HEK293 (cell line): ENCODE data around the gene ELOVL3.

ENCODE experiments used
- CTCF ChIA-PET: fragments of 350-600 bp; formaldehyde crosslinking; extraction: SDS; loops from one replicate; lab custom pipeline; 2021; ENCODE audit warnings: antibody characterized with exemption; lab: Yijun Ruan, JAX
- POLR2A ChIA-PET: fragments of 300-600 bp; formaldehyde crosslinking; extraction: SDS; loops from one replicate; lab custom pipeline; 2020; ENCODE audit warnings: antibody characterized with exemption, inconsistent platforms; lab: Yijun Ruan, JAX
- H3K27ac ChIP-seq: fragments of 200-500 bp; sonication (Bioruptor generic); 2 replicates; pipeline ENCODE4 v1.5.1; 2014; ENCODE audit warnings: low read depth, low read length, control low read depth, inconsistent platforms; ENCODE audit errors: extremely low read depth
- H3K36me3 ChIP-seq, 2 experiments: fragments of 200-500 bp in 1 of 2; sonication (Bioruptor generic) in 1 of 2; 1 replicate in 1 of 2; 2 replicates in 1 of 2; pipeline ENCODE4 v1.5.1; 2014 to 2017; ENCODE audit warnings: inconsistent platforms in 2 of 2, low read length in 2 of 2; ENCODE audit not compliant: control insufficient read depth in 2 of 2, insufficient read depth in 1 of 2
- H3K4me1 ChIP-seq: fragments of 200-500 bp; sonication (Bioruptor generic); 2 replicates; pipeline ENCODE4 v1.5.1; 2014; ENCODE audit warnings: mild to moderate bottlenecking, low read length, inconsistent platforms; ENCODE audit not compliant: control insufficient read depth, insufficient read depth
- H3K4me3 ChIP-seq: 2 replicates; pipeline ENCODE4 v1.5.1; 2011; ENCODE audit warnings: low read depth, mild to moderate bottlenecking, control low read depth, low read length, moderate library complexity
- H3K9me3 ChIP-seq: fragments of 200-500 bp; sonication (Bioruptor generic); 2 replicates; pipeline ENCODE4 v1.5.1; 2014; ENCODE audit warnings: low read depth, low read length, inconsistent platforms; ENCODE audit not compliant: control insufficient read depth, insufficient read depth
- BCL11B ChIP-seq: fragments of 450-650 bp; formaldehyde crosslinking; IDR thresholded peaks from 2 replicates; pipeline ENCODE4 v1.5.1; 2016; ENCODE audit warnings: low read depth, missing biosample characterization, missing genetic modification characterization
- EGR2 ChIP-seq: fragments of 450-650 bp; formaldehyde crosslinking; IDR thresholded peaks from 2 replicates; pipeline ENCODE4 v1.5.1; 2016; ENCODE audit warnings: low read depth, missing biosample characterization, missing genetic modification characterization
- GLIS2 ChIP-seq: fragments of 450-650 bp; formaldehyde crosslinking; IDR thresholded peaks from 2 replicates; pipeline ENCODE4 v1.5.1; 2016; ENCODE audit warnings: missing biosample characterization, missing genetic modification characterization
- HOXA7 ChIP-seq: sonication (generic); formaldehyde crosslinking; IDR thresholded peaks from 2 replicates; pipeline ENCODE4 v1.8.1; 2022; ENCODE audit warnings: missing genetic modification reagents, borderline replicate concordance
- HOXD13 ChIP-seq: sonication (generic); formaldehyde crosslinking; IDR thresholded peaks from 2 replicates; pipeline ENCODE4 v1.8.0; 2022; ENCODE audit warnings: missing genetic modification reagents, borderline replicate concordance
- KLF1 ChIP-seq: fragments of 450-650 bp; formaldehyde crosslinking; IDR thresholded peaks from 2 replicates; pipeline ENCODE4 v1.5.1; 2016; ENCODE audit warnings: missing biosample characterization, missing genetic modification characterization
- MEIS1 ChIP-seq: sonication (generic); formaldehyde crosslinking; IDR thresholded peaks from 2 replicates; pipeline ENCODE4 v1.8.1; 2022; ENCODE audit warnings: missing genetic modification reagents, mild to moderate bottlenecking, borderline replicate concordance
- MZF1 ChIP-seq: fragments of 450-650 bp; formaldehyde crosslinking; IDR thresholded peaks from 2 replicates; pipeline ENCODE4 v1.5.1; 2017; ENCODE audit warnings: missing biosample characterization, missing genetic modification characterization, borderline replicate concordance
- PRDM6 ChIP-seq: fragments of 450-650 bp; formaldehyde crosslinking; IDR thresholded peaks from 2 replicates; pipeline ENCODE4 v1.5.1; 2017; ENCODE audit warnings: missing biosample characterization, missing genetic modification characterization
- ZNF10 ChIP-seq: fragments of 450-650 bp; formaldehyde crosslinking; IDR thresholded peaks from 2 replicates; pipeline ENCODE4 v1.5.1; 2017; ENCODE audit warnings: missing biosample characterization, missing genetic modification characterization
- ZNF132 ChIP-seq: fragments of 450-650 bp; formaldehyde crosslinking; IDR thresholded peaks from 2 replicates; pipeline ENCODE4 v1.5.1; 2017; ENCODE audit warnings: missing biosample characterization, missing genetic modification characterization, borderline replicate concordance
- ZNF174 ChIP-seq: fragments of 450-650 bp; formaldehyde crosslinking; IDR thresholded peaks from 2 replicates; pipeline ENCODE4 v1.5.0; 2017; ENCODE audit warnings: missing biosample characterization, mild to moderate bottlenecking, missing genetic modification characterization
- ZNF175 ChIP-seq: fragments of 450-650 bp; formaldehyde crosslinking; IDR thresholded peaks from 2 replicates; pipeline ENCODE4 v1.5.1; 2016; ENCODE audit warnings: missing biosample characterization, missing genetic modification characterization
- ZNF2 ChIP-seq: fragments of 450-650 bp; formaldehyde crosslinking; IDR thresholded peaks from 2 replicates; pipeline ENCODE4 v1.5.1; 2016; ENCODE audit warnings: missing biosample characterization, missing genetic modification characterization
- ZNF266 ChIP-seq: fragments of 450-650 bp; formaldehyde crosslinking; IDR thresholded peaks from 2 replicates; pipeline ENCODE4 v1.5.1; 2016; ENCODE audit warnings: missing biosample characterization, missing genetic modification characterization, low read depth
- ZNF280D ChIP-seq: fragments of 450-650 bp; formaldehyde crosslinking; IDR thresholded peaks from 2 replicates; pipeline ENCODE4 v1.5.1; 2016; ENCODE audit warnings: missing biosample characterization, missing genetic modification characterization
- ZNF324 ChIP-seq: fragments of 450-650 bp; formaldehyde crosslinking; IDR thresholded peaks from 2 replicates; pipeline ENCODE4 v1.5.1; 2016; ENCODE audit warnings: missing biosample characterization, missing genetic modification characterization
- ZNF366 ChIP-seq: fragments of 450-650 bp; formaldehyde crosslinking; conservative IDR thresholded peaks from 2 replicates; pipeline ENCODE4 v1.5.1; 2016; ENCODE audit warnings: missing biosample characterization, missing genetic modification characterization
- ZNF391 ChIP-seq: fragments of 450-650 bp; formaldehyde crosslinking; IDR thresholded peaks from 2 replicates; pipeline ENCODE4 v1.5.1; 2016; ENCODE audit warnings: low read depth, missing biosample characterization, missing genetic modification characterization, borderline replicate concordance
- ZNF473 ChIP-seq: fragments of 450-650 bp; formaldehyde crosslinking; IDR thresholded peaks from 2 replicates; pipeline ENCODE4 v1.5.1; 2017; ENCODE audit warnings: missing biosample characterization, missing genetic modification characterization
- ZNF510 ChIP-seq: fragments of 450-650 bp; formaldehyde crosslinking; IDR thresholded peaks from 2 replicates; pipeline ENCODE4 v1.5.1; 2018; ENCODE audit warnings: mild to moderate bottlenecking, missing genetic modification characterization, missing biosample characterization; ENCODE audit not compliant: insufficient replicate concordance
- ZNF555 ChIP-seq: fragments of 450-650 bp; formaldehyde crosslinking; conservative IDR thresholded peaks from 2 replicates; pipeline ENCODE4 v1.5.1; 2017; ENCODE audit warnings: missing biosample characterization, mild to moderate bottlenecking, missing genetic modification characterization, inconsistent platforms
- ZNF558 ChIP-seq: fragments of 450-650 bp; formaldehyde crosslinking; IDR thresholded peaks from 2 replicates; pipeline ENCODE4 v1.5.1; 2016; ENCODE audit warnings: missing biosample characterization, missing genetic modification characterization
- ZNF561 ChIP-seq: fragments of 450-650 bp; IDR thresholded peaks from 2 replicates; pipeline ENCODE4 v1.5.1; 2018; ENCODE audit warnings: missing biosample characterization, missing genetic modification characterization, borderline replicate concordance
- ZNF600 ChIP-seq: fragments of 450-650 bp; formaldehyde crosslinking; IDR thresholded peaks from 2 replicates; pipeline ENCODE4 v1.5.1; 2016; ENCODE audit warnings: missing biosample characterization, missing genetic modification characterization
- ZNF623 ChIP-seq: fragments of 450-650 bp; formaldehyde crosslinking; IDR thresholded peaks from 2 replicates; pipeline ENCODE4 v1.5.1; 2016; ENCODE audit warnings: missing biosample characterization, missing genetic modification characterization
- ZNF664 ChIP-seq: fragments of 450-650 bp; formaldehyde crosslinking; IDR thresholded peaks from 2 replicates; pipeline ENCODE4 v1.5.1; 2016; ENCODE audit warnings: missing biosample characterization, missing genetic modification characterization
- ZNF777 ChIP-seq: fragments of 450-650 bp; formaldehyde crosslinking; IDR thresholded peaks from 2 replicates; pipeline ENCODE4 v1.5.1; 2017; ENCODE audit warnings: missing biosample characterization, missing genetic modification characterization, borderline replicate concordance
- ZNF785 ChIP-seq: fragments of 450-650 bp; formaldehyde crosslinking; IDR thresholded peaks from 2 replicates; pipeline ENCODE4 v1.5.1; 2016; ENCODE audit warnings: missing biosample characterization, missing genetic modification characterization
- ZNF830 ChIP-seq: fragments of 450-650 bp; IDR thresholded peaks from 2 replicates; pipeline ENCODE4 v1.5.0; 2018; ENCODE audit warnings: missing biosample characterization, missing genetic modification characterization, low read depth, mild to moderate bottlenecking, moderate library complexity
- ZSCAN23 ChIP-seq: fragments of 450-650 bp; formaldehyde crosslinking; IDR thresholded peaks from 2 replicates; pipeline ENCODE4 v1.5.1; 2016; ENCODE audit warnings: missing biosample characterization, missing genetic modification characterization

Gene ELOVL3

GRCh38 chr10:102266670-102267069 is 40.6 kb downstream of the ELOVL3 start:
- peaks cover 3% of the 10 kb centered on the region for H3K4me1 ChIP-seq
- no peaks in the 10 kb centered on the region for H3K9me3 ChIP-seq
- H3K27ac ChIP-seq: no peak overlapping the region
- H3K4me3 ChIP-seq: no peak overlapping the region
- POLR2A ChIA-PET: no interaction called here
- TF ChIP-seq GLIS2 (tag by site-specific recombination) (no peak), ZNF175 (tag by site-specific recombination) (no peak), ZNF391 (tag by site-specific recombination) (no peak), ZNF266 (tag by site-specific recombination) (no peak), BCL11B (tag by site-specific recombination) (no peak), ZNF830 (no peak), ZNF324 (tag by site-specific recombination) (no peak), ZNF473 (tag by site-specific recombination) (no peak), ZSCAN23 (tag by site-specific recombination) (no peak), MZF1 (tag by site-specific recombination) (no peak), ZNF10 (no peak), ZNF2 (tag by site-specific recombination) (no peak), ZNF623 (tag by site-specific recombination) (no peak)
- H3K36me3 ChIP-seq: peaks cover 8 to 37% of the 10 kb centered on the region in 2 experiments; a peak in 2 of 3 replicates
- CTCF ChIA-PET: interaction anchor here (0.6 to 1.7 kb wide), 5 partner anchors 36 to 90 kb away, joined by 3 to 7 read pairs (median 4); no protein-coding TSS in a partner anchor

GRCh38 chr10:102267748-102268147 is 41.6 kb downstream of the ELOVL3 start:
- Histone ChIP-seq H3K4me1 (peaks cover 3% of the 10 kb centered on the region), H3K27ac (no peak overlapping the region), H3K4me3 (no peak overlapping the region), H3K36me3 (peaks cover 6 to 28% of the 10 kb centered on the region in 2 experiments), H3K9me3 (no peaks in the 10 kb centered on the region)
- ChIA-PET CTCF (interaction anchor here (0.9 to 1.1 kb wide), 5 partner anchors 20 to 211 kb away, joined by 3 to 5 read pairs (median 3); no protein-coding TSS in a partner anchor), POLR2A (no interaction called here)
- TF ChIP-seq ZNF555 (no peak), PRDM6 (tag by site-specific recombination) (no peak), ZNF174 (tag by site-specific recombination) (no peak), ZNF366 (tag by site-specific recombination) (no peak), ZNF664 (tag by site-specific recombination) (no peak), ZNF785 (tag by site-specific recombination) (no peak), ZNF777 (tag by site-specific recombination) (no peak), KLF1 (tag by site-specific recombination) (no peak), MEIS1 (CRISPR knock-in tag) (no peak), ZNF510 (tag by site-specific recombination) (no peak), HOXD13 (CRISPR knock-in tag) (no peak), ZNF558 (tag by site-specific recombination) (no peak), EGR2 (tag by site-specific recombination) (no peak), ZNF561 (tag by site-specific recombination) (no peak), ZNF175 (tag by site-specific recombination) (no peak), ZNF132 (no peak), ZNF280D (no peak), ZNF600 (tag by site-specific recombination) (no peak), HOXA7 (CRISPR knock-in tag) (no peak)
